ENCODE measurements around the gene PHACTR1.

Gene PHACTR1

DNA sequence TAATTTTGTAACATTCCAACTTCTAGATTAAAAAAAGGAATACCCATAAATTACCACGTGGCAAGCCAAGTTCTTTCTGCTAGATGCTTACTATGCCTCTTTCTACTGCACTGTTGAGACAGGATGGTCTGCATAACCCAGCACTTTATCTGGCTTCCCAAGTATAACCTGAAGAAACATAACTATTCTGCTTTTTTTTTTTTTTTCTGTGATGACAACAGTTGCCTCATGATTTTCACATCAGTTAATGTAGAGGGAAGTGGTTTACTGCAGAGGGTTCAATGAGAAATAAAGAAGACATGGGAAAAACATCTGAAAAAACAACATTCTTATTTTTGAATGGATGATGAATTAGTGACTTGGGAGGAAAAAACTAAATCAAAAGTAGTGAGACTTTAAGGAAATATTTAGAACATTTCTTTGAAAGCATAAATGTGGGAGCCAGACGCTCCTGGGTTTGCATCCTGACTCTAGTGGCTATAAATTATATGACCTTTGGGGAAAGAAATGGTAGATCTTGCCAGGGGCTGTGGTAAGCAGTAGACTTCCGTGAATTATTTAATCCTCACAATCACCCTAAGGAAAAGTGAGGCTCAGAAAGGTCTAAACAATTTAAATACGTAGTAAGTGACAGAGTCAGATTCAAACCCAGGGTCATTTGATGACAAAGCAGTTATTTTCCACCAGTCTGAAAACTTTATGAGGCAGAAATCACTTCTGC lies 230.7 kb downstream of the PHACTR1 start:
- Histone ChIP-seq H3K9me2 (ENCODE audit: low read depth, low read length) (no peaks in the 10 kb centered on the region), H3K36me3 (ENCODE audit: insufficient read depth, low read length) (no peaks in the 10 kb centered on the region), H3K4me2 (ENCODE audit: low read length) (no peak overlapping the region), H3K27me3 (ENCODE audit: insufficient read depth, low read length) (no peaks in the 10 kb centered on the region), H2AFZ (ENCODE audit: low read length) (no peak overlapping the region), H3F3A (ENCODE audit: insufficient read depth, low read length) (no peaks in the 10 kb centered on the region), H4K20me1 (ENCODE audit: insufficient read depth, low read length) (no peaks in the 10 kb centered on the region), H3K9ac (ENCODE audit: low read length) (no peak overlapping the region), H3K27ac (ENCODE audit: low read depth, low read length, poor library complexity, severe bottlenecking) (no peak overlapping the region), H3K4me1 (ENCODE audit: insufficient read depth, low read length, severe bottlenecking) (no peaks in the 10 kb centered on the region), H3K79me2 (ENCODE audit: insufficient read depth, low read length) (no peaks in the 10 kb centered on the region), H3K9me3 (ENCODE audit: low read length) (no peaks in the 10 kb centered on the region), H3K4me3 (ENCODE audit: low read depth, low read length, poor library complexity, severe bottlenecking) (no peak overlapping the region)
- no peak for TF ChIP-seq EZH2 (IDR thresholded peaks at IDR 0.05; ENCODE audit: borderline replicate concordance, low read length)
- TF ChIP-seq, protein P1, sequence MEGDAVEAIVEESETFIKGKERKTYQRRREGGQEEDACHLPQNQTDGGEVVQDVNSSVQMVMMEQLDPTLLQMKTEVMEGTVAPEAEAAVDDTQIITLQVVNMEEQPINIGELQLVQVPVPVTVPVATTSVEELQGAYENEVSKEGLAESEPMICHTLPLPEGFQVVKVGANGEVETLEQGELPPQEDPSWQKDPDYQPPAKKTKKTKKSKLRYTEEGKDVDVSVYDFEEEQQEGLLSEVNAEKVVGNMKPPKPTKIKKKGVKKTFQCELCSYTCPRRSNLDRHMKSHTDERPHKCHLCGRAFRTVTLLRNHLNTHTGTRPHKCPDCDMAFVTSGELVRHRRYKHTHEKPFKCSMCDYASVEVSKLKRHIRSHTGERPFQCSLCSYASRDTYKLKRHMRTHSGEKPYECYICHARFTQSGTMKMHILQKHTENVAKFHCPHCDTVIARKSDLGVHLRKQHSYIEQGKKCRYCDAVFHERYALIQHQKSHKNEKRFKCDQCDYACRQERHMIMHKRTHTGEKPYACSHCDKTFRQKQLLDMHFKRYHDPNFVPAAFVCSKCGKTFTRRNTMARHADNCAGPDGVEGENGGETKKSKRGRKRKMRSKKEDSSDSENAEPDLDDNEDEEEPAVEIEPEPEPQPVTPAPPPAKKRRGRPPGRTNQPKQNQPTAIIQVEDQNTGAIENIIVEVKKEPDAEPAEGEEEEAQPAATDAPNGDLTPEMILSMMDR (IDR thresholded peaks at IDR 0.05; ENCODE audit: low read length) = no peak

DNA sequence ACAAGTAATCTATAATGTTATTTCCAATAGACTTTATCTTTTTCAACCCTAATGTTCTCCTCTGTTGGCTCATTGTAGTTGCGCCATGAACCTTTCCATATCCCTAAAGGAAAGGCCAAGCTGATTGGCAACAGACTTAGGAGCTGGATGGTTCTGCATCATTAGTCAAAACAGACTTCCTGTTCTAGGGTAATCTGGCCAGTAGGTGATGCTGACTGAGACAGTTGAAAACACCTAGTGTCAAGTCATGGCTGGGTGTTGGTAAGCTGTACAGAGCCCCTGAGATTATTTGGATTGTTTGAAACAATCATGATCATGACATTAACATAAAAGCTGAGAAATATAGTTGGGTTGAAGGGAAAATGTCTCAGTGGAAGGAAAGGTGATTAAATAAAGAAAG lies 231.4 kb downstream of the PHACTR1 start:
- no peaks in the 10 kb centered on the region for H4K20me1 ChIP-seq (ENCODE audit: insufficient read depth, low read length)

DNA sequence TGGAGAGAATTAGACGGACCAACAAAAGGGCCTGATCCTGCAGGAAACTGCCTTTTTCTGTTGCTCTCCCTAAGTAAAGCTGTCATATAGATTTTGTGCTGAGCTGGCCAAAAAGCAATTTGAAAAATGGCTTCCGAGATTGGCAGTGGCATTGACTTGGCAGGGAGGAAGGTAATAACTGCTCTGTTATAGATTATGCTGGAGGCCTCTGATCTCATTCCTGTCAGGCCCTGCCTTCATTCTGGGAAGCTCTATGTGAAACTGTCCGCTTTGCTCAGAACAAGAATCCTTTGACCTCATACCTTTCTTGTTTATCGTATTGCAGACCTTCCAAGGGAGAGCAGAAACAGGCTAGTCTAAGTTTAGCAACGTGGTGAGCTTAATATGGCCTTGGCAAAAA lies 234.4 kb downstream of the PHACTR1 start:
- no peak for TF ChIP-seq EZH2 (IDR thresholded peaks at IDR 0.05; ENCODE audit: borderline replicate concordance, low read length)
- TF ChIP-seq, protein P1 (IDR thresholded peaks at IDR 0.05; ENCODE audit: low read length) = no peak
- no peaks in the 10 kb centered on the region for H3K79me2 ChIP-seq (ENCODE audit: insufficient read depth, low read length)
- H3K4me2 ChIP-seq (ENCODE audit: low read length) = no peak overlapping the region
- no peaks in the 10 kb centered on the region for H3K36me3 ChIP-seq (ENCODE audit: insufficient read depth, low read length)
- H3K4me1 ChIP-seq (ENCODE audit: insufficient read depth, low read length, severe bottlenecking) = no peaks in the 10 kb centered on the region
- H2AFZ ChIP-seq (ENCODE audit: low read length) = no peak overlapping the region
- no peak overlapping the region for H3K9ac ChIP-seq (ENCODE audit: low read length)
- no peaks in the 10 kb centered on the region for H3K9me3 ChIP-seq (ENCODE audit: low read length)
- H3K27ac ChIP-seq (ENCODE audit: low read depth, low read length, poor library complexity, severe bottlenecking) = no peak overlapping the region
- no peaks in the 10 kb centered on the region for H3F3A ChIP-seq (ENCODE audit: insufficient read depth, low read length)
- H3K27me3 ChIP-seq (ENCODE audit: insufficient read depth, low read length) = no peaks in the 10 kb centered on the region
- no peaks in the 10 kb centered on the region for H4K20me1 ChIP-seq (ENCODE audit: insufficient read depth, low read length)
- H3K9me2 ChIP-seq (ENCODE audit: low read depth, low read length) = no peaks in the 10 kb centered on the region
- no peak overlapping the region for H3K4me3 ChIP-seq (ENCODE audit: low read depth, low read length, poor library complexity, severe bottlenecking)

More for the DNA sequence above, 231.4 kb downstream of the PHACTR1 start:
- Histone ChIP-seq H3K4me3 (ENCODE audit: low read depth, low read length, poor library complexity, severe bottlenecking) (no peak overlapping the region), H3K27ac (ENCODE audit: low read depth, low read length, poor library complexity, severe bottlenecking) (no peak overlapping the region), H3K4me2 (ENCODE audit: low read length) (no peak overlapping the region), H3K36me3 (ENCODE audit: insufficient read depth, low read length) (no peaks in the 10 kb centered on the region), H2AFZ (ENCODE audit: low read length) (no peak overlapping the region), H3F3A (ENCODE audit: insufficient read depth, low read length) (no peaks in the 10 kb centered on the region), H3K9me3 (ENCODE audit: low read length) (no peaks in the 10 kb centered on the region), H3K9me2 (ENCODE audit: low read depth, low read length) (no peaks in the 10 kb centered on the region), H3K79me2 (ENCODE audit: insufficient read depth, low read length) (no peaks in the 10 kb centered on the region), H3K4me1 (ENCODE audit: insufficient read depth, low read length, severe bottlenecking) (no peaks in the 10 kb centered on the region), H3K9ac (ENCODE audit: low read length) (no peak overlapping the region), H3K27me3 (ENCODE audit: insufficient read depth, low read length) (no peaks in the 10 kb centered on the region)
- no peak for TF ChIP-seq EZH2 (IDR thresholded peaks at IDR 0.05; ENCODE audit: borderline replicate concordance, low read length)

DNA sequence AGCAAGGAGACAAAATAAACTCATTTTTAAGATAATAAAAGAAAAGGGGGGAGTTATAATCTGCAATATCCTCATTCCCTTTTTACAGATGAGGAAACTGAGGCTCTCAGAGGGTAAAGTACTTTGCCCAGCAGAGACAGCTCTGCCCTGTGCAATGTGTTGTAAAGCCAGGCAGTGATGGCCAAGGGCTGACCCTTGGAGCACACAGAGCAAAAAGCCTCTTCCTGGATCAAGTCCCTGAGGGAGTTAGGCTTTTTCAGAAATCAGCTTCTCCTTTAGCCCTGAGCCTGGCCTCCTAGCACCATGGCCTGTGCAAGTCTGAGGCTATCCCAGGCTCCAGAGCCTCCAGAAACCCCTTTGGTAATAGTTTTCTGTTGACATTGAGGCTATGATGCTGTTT lies 234.8 kb downstream of the PHACTR1 start:
- H3K79me2 ChIP-seq (ENCODE audit: insufficient read depth, low read length) = no peaks in the 10 kb centered on the region
- no peaks in the 10 kb centered on the region for H4K20me1 ChIP-seq (ENCODE audit: insufficient read depth, low read length)
- H3K4me1 ChIP-seq (ENCODE audit: insufficient read depth, low read length, severe bottlenecking) = no peaks in the 10 kb centered on the region
- H3F3A ChIP-seq (ENCODE audit: insufficient read depth, low read length) = no peaks in the 10 kb centered on the region
- no peaks in the 10 kb centered on the region for H3K9me3 ChIP-seq (ENCODE audit: low read length)
- TF ChIP-seq EZH2 (IDR thresholded peaks at IDR 0.05; ENCODE audit: borderline replicate concordance, low read length) = no peak
- TF ChIP-seq, protein P1 (IDR thresholded peaks at IDR 0.05; ENCODE audit: low read length) = no peak
- H3K4me2 ChIP-seq (ENCODE audit: low read length) = no peak overlapping the region
- H2AFZ ChIP-seq (ENCODE audit: low read length) = no peak overlapping the region
- no peaks in the 10 kb centered on the region for H3K36me3 ChIP-seq (ENCODE audit: insufficient read depth, low read length)
- no peak overlapping the region for H3K9ac ChIP-seq (ENCODE audit: low read length)
- H3K4me3 ChIP-seq (ENCODE audit: low read depth, low read length, poor library complexity, severe bottlenecking) = no peak overlapping the region
- no peaks in the 10 kb centered on the region for H3K9me2 ChIP-seq (ENCODE audit: low read depth, low read length)
- H3K27me3 ChIP-seq (ENCODE audit: insufficient read depth, low read length) = no peaks in the 10 kb centered on the region
- H3K27ac ChIP-seq (ENCODE audit: low read depth, low read length, poor library complexity, severe bottlenecking) = no peak overlapping the region

Data from OCI-LY1 (cell line).